ENCODE results near the gene ZNF814.

Gene ZNF814

DNA sequence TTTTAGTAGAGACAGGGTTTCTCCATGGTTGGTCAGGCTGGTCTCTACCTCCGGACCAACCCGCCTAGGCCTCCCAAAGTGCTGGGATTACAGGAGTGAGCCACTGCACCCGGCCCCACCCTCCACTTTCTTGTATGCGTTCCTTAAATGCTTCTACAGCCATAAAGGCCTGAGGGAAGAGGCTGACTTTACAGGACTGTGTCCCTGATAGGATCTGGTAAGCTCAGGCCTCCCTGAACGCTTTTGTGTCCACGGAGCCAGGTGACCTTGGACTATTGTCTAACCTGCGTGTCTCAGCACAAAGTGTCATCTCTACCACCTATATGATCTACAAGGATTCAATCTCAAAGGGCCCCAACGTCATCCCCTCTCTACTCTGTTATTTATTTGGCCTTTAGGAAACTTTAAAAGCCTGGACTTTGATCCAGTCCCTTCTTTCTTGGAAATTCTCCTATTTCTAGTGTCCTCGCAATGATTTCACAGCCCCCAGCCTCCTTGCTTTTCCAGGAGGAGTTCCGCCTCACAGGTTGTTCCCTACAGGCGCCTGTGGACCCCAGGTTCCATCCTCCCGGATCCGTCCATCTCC is 74.8 kb downstream of the ZNF814 start:
- TF ChIP-seq CTCF (conservative IDR thresholded peaks at IDR 0.05) = no peak
- H3K27ac ChIP-seq = peak overlapping the region; percentile 93

DNA sequence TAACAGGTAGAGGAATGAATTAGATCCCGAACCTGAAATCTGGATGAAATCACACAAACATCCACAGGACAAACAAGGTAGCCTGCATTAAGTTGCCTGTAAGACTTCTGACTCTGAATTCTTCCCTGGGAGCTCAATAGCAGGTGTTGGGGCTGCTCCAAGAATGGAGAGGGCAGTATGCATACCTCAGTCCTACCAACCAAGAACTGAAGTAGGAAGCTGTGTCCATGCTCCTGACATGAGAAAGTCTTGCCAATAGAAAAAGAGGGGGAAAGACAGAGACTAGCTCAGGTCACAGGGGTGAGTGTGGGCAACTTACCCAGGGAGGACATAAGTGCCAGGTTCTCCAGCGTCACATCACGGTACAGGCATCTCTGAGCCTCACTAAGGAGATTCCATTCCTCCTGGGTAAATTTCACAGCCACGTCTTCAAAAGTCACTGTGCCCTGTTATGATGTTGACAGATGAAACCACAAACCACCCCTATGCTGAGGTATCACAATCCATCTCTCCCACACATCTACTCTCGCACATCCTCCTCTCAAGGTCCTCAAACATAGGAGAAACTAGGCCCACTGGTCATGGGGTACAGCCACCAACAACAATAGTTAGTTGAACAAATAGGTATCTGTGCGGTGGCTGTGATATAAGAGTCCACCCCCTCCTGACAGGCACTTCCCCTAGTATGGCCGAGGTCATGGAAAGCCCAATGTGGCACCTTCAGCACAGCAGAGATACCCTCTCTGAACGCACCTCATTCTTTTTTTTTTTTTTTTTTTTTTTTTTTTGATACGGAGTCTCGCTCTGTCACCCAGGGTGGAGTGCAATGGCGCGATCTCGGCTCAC is 75.6 kb downstream of the ZNF814 start:
- H3K27ac ChIP-seq = peak overlapping the region; percentile 93

GRCh38 chr19:57812226-57812625 is 76.6 kb downstream of the ZNF814 start:
- no peak for TF ChIP-seq CTCF (conservative IDR thresholded peaks at IDR 0.05)
- peak overlapping the region; percentile 93 for H3K27ac ChIP-seq

DNA sequence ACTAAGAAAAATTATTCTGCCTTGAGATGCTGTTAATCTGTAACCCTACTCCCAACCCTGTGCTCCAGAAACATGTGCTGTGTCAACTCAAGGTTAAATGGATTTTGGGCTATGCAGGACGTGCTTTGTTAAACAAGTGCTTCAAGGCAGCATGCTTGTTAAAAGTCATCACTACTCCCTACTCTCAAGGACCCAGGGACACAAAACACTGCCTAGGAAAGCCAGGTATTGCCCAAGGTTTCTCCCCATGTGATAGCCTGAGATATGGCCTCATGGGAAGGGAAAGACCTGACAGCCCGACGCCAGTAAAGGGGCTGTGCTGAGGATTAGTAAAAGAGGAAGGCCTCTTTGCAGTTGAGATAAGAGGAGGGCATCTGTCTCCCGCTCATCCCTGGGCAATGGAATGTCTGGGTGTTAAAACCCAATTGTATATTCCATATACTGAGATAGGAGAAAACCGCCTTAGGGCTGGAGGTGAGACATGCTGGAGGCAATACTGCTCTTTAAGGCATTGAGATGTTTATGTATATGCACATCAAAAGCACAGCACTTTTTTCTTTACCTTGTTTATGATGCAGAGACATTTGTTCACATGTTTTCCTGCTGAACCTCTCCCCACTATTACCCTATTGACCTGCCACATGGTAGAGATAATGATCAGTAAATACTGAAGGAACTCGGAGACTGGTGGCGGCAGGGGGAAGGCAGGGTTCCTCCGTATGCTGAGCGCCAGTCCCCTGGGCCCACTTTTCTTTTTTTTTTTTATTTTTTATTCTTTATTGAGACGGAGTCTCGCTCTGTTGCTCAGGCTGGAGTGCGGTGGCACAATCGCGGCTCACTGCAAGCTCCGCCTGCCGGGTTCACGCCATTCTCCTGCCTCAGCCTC is 78.2 kb downstream of the ZNF814 start:
- H3K27ac ChIP-seq = peak overlapping the region; percentile 93

DNA sequence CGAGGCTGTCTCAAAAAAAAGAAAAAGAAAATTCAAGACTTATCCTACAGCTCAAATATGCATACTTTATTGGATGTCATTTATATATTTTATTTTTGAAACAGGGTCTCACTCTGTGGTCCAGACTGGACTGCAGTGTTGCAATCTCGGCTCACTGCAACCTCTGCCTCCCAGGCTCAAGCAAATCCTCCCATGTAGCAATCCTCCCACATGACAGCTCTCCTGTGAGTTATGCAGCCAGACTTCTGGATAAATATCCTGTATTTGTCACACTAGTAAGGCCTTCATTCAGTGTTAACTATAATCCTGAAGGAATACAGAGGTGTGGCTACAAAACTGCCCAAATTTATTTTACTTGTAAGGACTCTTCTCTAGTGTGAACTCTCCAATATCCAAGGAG is 81.3 kb downstream of the ZNF814 start:
- no peak for TF ChIP-seq CTCF (conservative IDR thresholded peaks at IDR 0.05)
- H3K27ac ChIP-seq = peak overlapping the region; percentile 92

DNA sequence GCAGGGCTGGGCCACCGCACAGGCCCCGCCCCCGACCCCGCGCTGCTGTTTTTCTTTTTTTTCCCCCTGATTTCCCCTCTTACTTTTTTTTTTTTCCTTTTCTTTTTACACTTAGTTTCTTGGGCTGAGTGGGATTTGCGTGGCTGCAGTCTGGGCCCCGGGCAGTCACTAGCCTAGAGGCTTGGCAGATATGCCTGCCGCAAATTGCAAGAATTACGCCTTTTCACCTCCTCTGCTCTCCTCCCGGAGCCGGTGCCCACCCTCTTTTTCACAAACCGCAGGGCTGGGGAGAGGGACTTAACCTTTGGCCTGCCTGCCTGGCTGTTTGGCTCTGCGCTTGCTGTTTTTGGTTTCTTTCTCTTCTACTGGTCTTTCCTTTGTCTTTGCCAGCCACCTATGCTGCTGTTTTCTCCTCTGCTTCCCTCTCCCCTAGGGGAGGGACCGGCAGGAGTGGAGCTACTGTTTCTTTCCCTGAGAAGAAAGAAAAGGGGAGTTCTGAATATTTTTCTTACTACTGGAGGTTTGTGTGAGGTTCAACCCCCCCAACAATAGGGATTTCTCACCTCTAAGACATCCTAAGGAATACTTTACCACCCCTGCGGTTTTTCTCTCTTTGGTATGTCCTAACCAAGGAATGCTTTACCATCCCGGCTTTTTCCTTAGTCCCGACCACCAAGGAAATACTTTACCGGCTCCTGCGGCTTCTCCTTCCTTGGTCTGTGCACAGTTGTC is 85.1 kb downstream of the ZNF814 start:
- H3K27ac ChIP-seq = peak overlapping the region; percentile 92
- no peak for TF ChIP-seq CTCF (conservative IDR thresholded peaks at IDR 0.05)

DNA sequence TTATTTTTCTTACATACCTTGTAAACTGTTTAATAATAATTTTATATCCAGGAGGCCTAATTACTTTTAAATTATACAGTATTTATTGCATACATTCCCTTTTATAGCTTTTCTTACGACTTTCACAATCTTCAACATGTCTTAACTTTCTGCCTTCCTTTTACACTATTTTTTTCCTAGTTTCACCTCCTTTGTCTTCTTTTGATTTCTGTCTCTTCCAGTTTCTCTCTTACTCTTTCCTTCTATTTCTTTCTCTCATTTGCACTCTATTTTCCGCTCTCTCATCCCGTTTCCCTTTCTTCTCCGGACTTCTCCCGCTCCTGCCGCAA is 85.6 kb downstream of the ZNF814 start:
- peak overlapping the region; percentile 92 for H3K27ac ChIP-seq
- no peak for TF ChIP-seq CTCF (conservative IDR thresholded peaks at IDR 0.05)

DNA sequence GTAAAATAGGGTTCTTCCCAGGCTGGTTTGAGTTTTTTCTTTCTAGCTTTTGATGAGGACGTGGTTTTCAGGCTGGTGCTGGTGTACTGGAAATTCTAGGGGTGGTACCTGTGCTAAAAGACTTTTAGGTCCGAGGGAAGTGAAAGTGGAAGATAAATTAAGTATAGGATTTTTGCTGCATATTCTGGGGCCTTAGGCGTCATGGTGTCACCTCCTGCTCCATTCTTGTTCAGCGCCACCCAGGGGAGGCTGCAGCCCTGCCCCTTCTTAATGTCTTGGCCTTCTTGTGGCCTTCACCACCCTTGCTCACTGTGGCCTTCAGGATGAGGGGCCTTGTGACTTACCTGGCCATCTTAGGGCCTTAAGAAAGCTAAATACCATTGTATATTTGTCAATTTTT is 86.6 kb downstream of the ZNF814 start:
- H3K27ac ChIP-seq = no peak overlapping the region
- TF ChIP-seq CTCF (conservative IDR thresholded peaks at IDR 0.05) = no peak

Data from VCaP (cell line).